Endodermal cell (in vitro differentiated cells): ENCODE results near the gene CERS6. TPM values are rescaled to one million over a fixed set of nuclear protein-coding genes. Genes with fewer than 3 reads are reported as not detected.

Experiments
- DNase-seq: peaks from one replicate; pipeline ENCODE4 v3.0.0-alpha.2; 2017
- H3K27ac ChIP-seq: 2 replicates; pipeline ENCODE4 v1.5.1; 2013; ENCODE audit warnings: mild to moderate bottlenecking, low read depth, low read length, moderate library complexity
- H3K27me3 ChIP-seq: 2 replicates; pipeline ENCODE4 v1.6.1; 2013; ENCODE audit warnings: mild to moderate bottlenecking, low read length, moderate library complexity; ENCODE audit not compliant: insufficient read depth, control insufficient read depth, poor library complexity, severe bottlenecking
- H3K36me3 ChIP-seq: 2 replicates; pipeline ENCODE4 v1.7.0; 2013; ENCODE audit warnings: mild to moderate bottlenecking, low read length, moderate library complexity; ENCODE audit not compliant: control insufficient read depth, insufficient read depth
- H3K4me1 ChIP-seq: one replicate; pipeline ENCODE4 v1.7.0; 2013; ENCODE audit warnings: low read length; ENCODE audit not compliant: control insufficient read depth, insufficient read depth
- H3K4me3 ChIP-seq: 2 replicates; pipeline ENCODE4 v1.5.1; 2013; ENCODE audit warnings: mild to moderate bottlenecking, low read length, moderate library complexity
- H3K9ac ChIP-seq: 2 replicates; pipeline ENCODE4 v1.6.1; 2013; ENCODE audit warnings: mild to moderate bottlenecking, low read length, moderate library complexity; ENCODE audit not compliant: poor library complexity, severe bottlenecking; ENCODE audit errors: extremely low read depth
- H3K9me3 ChIP-seq: 2 replicates; pipeline ENCODE4 v1.6.1; 2013; ENCODE audit warnings: mild to moderate bottlenecking, low read length, moderate library complexity; ENCODE audit not compliant: control insufficient read depth
- H3K27ac Mint-ChIP-seq: 2 replicates; pipeline ENCODE4 v1.8.0; 2020; ENCODE audit warnings: mixed read lengths
- H3K27me3 Mint-ChIP-seq: 2 replicates; pipeline ENCODE4 v1.8.0; 2021; ENCODE audit warnings: mild to moderate bottlenecking, mixed read lengths; ENCODE audit not compliant: insufficient read depth
- H3K36me3 Mint-ChIP-seq: 2 replicates; pipeline ENCODE4 v1.8.0; 2020; ENCODE audit warnings: low read depth, mixed read lengths
- H3K4me1 Mint-ChIP-seq: 2 replicates; pipeline ENCODE4 v1.8.0; 2020; ENCODE audit warnings: mixed read lengths
- H3K4me3 Mint-ChIP-seq: 2 replicates; pipeline ENCODE4 v1.8.0; 2020; ENCODE audit warnings: mild to moderate bottlenecking, moderate library complexity, mixed read lengths
- H3K9me3 Mint-ChIP-seq: 2 replicates; pipeline ENCODE4 v1.8.0; 2020; ENCODE audit warnings: mild to moderate bottlenecking, mixed read lengths
- WGBS, 2 experiments: methylation state at CpG; one replicate each; pipeline versions ENCODE4 v1.1.5 to v1.1.7; 2013; ENCODE audit warnings: missing lambda C conversion rate in 2 of 2, mixed read lengths in 1 of 2; ENCODE audit not compliant: insufficient coverage in 1 of 2, insufficient read length in 1 of 2; 5-methylcytosine and 5-hydroxymethylcytosine counted together
- total RNA-seq, 2 donors: library from RNA; stranded (reverse); fragmentation: NEBNext Ultra II Directional in 1 of 2; extraction: Animal tissue kit (Norgen Biotek cat#: 25700) in 1 of 2; gene quantifications; 2 replicates in 1 of 2; 3 replicates in 1 of 2; pipeline ENCODE4 v1.2.1, GENCODE V29; 2021
- TF ChIP-seq, protein P1 (sequence below): fragments of 200-600 bp; sonication (generic); conservative IDR thresholded peaks from 2 replicates; pipeline ENCODE4 v1.5.0; 2021; ENCODE audit warnings: antibody characterized with exemption, mild to moderate bottlenecking

The CERS6 gene
- total RNA-seq, 2 donors from 2014 or later, result 41.3 to 52.0 TPM

DNA sequence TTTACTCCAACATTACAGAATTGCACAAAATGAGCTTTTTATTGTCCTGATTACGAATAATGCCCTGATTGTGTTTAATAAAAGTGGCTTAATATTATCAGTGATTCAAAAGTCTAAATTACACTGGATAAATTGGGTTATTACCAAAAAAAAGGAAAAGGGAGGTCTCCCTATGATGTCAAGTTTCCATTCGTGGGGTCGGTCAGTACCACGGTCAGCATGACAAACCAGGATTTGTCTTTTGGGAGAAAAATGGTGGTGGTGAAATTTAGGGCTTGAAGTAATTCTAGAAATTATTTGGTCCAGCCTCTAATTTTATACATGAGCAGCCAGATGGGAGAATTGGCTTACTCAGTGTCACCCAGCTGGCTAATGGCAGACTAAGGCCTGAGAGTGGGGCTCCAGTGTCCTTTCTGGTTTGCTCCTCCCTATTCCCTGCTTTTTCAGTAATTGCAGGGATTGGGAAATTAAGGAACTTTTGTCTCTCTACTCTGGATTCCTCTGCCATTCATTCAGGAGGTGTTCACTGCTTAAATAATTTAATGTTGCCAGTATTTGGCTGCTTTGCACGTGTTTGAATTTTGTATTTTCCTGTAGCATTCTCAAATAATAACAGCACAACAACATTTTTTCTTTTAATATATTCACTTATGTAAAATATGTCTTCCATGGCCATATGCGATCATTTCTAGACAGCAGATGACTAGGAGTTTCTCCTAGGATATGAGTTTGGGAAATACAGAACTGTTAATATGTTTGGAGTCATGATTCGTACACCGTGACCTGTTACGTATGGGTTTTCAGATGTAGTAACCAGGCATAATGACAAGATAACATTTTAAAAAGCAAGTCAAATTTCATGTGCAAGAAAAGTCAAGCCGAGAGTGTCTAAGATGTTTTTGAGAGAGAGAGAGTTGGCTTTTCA, 217.5 kb downstream of the CERS6 start:
- peaks cover 2% of the 10 kb centered on the region for H3K4me1 ChIP-seq
- Mint-ChIP-seq H3K27me3 (no peaks in the 10 kb centered on the region), H3K36me3 (peaks cover 5% of the 10 kb centered on the region), H3K9me3 (no peaks in the 10 kb centered on the region), H3K4me3 (no peak overlapping the region), H3K4me1 (peaks cover 16% of the 10 kb centered on the region), H3K27ac (no peak overlapping the region)
- 86% methylated on average over 7 to 10 of the region's 10 CpGs for WGBS, 2 experiments
- H3K9me3 ChIP-seq, result peaks cover 6% of the 10 kb centered on the region
- H3K9ac ChIP-seq, result no peak overlapping the region
- H3K27me3 ChIP-seq, result no peaks in the 10 kb centered on the region
- peaks cover 4% of the 10 kb centered on the region for H3K36me3 ChIP-seq
- no peak overlapping the region for H3K27ac ChIP-seq
- DNase-seq, result no peak
- TF ChIP-seq, protein P1, sequence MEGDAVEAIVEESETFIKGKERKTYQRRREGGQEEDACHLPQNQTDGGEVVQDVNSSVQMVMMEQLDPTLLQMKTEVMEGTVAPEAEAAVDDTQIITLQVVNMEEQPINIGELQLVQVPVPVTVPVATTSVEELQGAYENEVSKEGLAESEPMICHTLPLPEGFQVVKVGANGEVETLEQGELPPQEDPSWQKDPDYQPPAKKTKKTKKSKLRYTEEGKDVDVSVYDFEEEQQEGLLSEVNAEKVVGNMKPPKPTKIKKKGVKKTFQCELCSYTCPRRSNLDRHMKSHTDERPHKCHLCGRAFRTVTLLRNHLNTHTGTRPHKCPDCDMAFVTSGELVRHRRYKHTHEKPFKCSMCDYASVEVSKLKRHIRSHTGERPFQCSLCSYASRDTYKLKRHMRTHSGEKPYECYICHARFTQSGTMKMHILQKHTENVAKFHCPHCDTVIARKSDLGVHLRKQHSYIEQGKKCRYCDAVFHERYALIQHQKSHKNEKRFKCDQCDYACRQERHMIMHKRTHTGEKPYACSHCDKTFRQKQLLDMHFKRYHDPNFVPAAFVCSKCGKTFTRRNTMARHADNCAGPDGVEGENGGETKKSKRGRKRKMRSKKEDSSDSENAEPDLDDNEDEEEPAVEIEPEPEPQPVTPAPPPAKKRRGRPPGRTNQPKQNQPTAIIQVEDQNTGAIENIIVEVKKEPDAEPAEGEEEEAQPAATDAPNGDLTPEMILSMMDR, result no peak
- no peak overlapping the region for H3K4me3 ChIP-seq

GRCh38 chr2:168678153-168678853, 222.2 kb downstream of the CERS6 start:
- H3K36me3 ChIP-seq, result no peaks in the 10 kb centered on the region
- H3K4me3 ChIP-seq, result no peak overlapping the region
- Mint-ChIP-seq H3K4me3 (no peak overlapping the region), H3K4me1 (peaks cover 36% of the 10 kb centered on the region), H3K9me3 (no peaks in the 10 kb centered on the region), H3K36me3 (peaks cover 2% of the 10 kb centered on the region), H3K27me3 (no peaks in the 10 kb centered on the region), H3K27ac (no peak overlapping the region)
- H3K27ac ChIP-seq, result no peak overlapping the region
- TF ChIP-seq, protein P1, result no peak
- DNase-seq, result no peak
- H3K4me1 ChIP-seq, result peaks cover 9% of the 10 kb centered on the region
- no peaks in the 10 kb centered on the region for H3K27me3 ChIP-seq
- H3K9ac ChIP-seq, result no peak overlapping the region
- H3K9me3 ChIP-seq, result no peaks in the 10 kb centered on the region
- 86 to 93% methylated on average over 4 to 10 of the region's 10 CpGs for WGBS, 2 experiments

DNA sequence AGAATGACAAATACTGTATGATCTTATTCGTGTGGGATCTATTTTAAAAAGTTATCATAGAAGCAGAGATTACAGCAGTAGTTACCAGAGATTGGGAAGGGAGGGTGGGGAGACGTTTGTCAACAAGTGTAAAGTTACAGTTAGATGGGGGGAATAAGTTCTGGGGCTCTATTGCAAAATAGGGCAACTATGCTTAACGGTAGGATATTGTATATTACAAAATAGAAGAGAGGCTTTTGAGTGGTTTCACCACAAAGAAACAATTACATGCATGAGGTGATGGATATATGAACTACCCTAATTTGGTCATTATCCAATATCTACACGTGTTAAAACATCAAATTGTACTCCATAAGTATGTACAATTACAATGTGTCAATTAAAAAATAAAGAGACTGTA, 223.0 kb downstream of the CERS6 start:
- no peak overlapping the region for H3K9ac ChIP-seq
- H3K4me1 Mint-ChIP-seq, result peaks cover 43% of the 10 kb centered on the region
- H3K4me1 ChIP-seq, result peaks cover 9% of the 10 kb centered on the region
- H3K9me3 Mint-ChIP-seq, result no peaks in the 10 kb centered on the region
- H3K36me3 Mint-ChIP-seq, result peaks cover 2% of the 10 kb centered on the region
- H3K4me3 Mint-ChIP-seq, result no peak overlapping the region
- no peak for DNase-seq
- no peaks in the 10 kb centered on the region for H3K27me3 ChIP-seq
- TF ChIP-seq, protein P1, result no peak
- no peaks in the 10 kb centered on the region for H3K36me3 ChIP-seq
- no peak overlapping the region for H3K4me3 ChIP-seq
- H3K27ac ChIP-seq, result no peak overlapping the region
- H3K27me3 Mint-ChIP-seq, result no peaks in the 10 kb centered on the region
- WGBS, 2 experiments, result 83 to 93% methylated on average over 3 of the region's 4 CpGs
- no peaks in the 10 kb centered on the region for H3K9me3 ChIP-seq
- no peak overlapping the region for H3K27ac Mint-ChIP-seq
